IMR-90 (cell line): ENCODE results near the gene NR1D1. TPM values are rescaled to one million over a fixed set of nuclear protein-coding genes. Genes with fewer than 3 reads are reported as not detected.
A peak's percentile ranks its signal among the peaks of the same experiment; 100 is the strongest.

Experiments
- ATAC-seq: fragments of 200-7000 bp; cut with Tn5 transposase; 2 replicates; pipeline ENCODE4 v1.9.1; 2020; ENCODE audit warnings: low read depth, mild to moderate bottlenecking, moderate library complexity
- BruUV-seq: library from RNA; stranded (reverse); fragments of 400-500 nt; replicated peaks from 2 replicates; lab custom pipeline; 2021; lab: Mats Ljungman, UMichigan
- CTCF ChIA-PET: fragments of 300-600 bp; formaldehyde crosslinking; extraction: SDS; loops from one replicate; lab custom pipeline; 2021; ENCODE audit warnings: antibody characterized with exemption; lab: Yijun Ruan, JAX
- POLR2A ChIA-PET: fragments of 300-600 bp; sonication (Branson Sonifier 250); formaldehyde crosslinking; loops from one replicate; lab custom pipeline; 2022; ENCODE audit warnings: antibody characterized with exemption; ENCODE audit not compliant: unreplicated experiment; lab: Charles Lee
- DNase-seq: peaks from one replicate; pipeline ENCODE4 v3.0.0; 2013
- H2AFZ ChIP-seq: replicated peaks from 2 replicates; pipeline ENCODE3; 2013; ENCODE audit warnings: low read length, mild to moderate bottlenecking; ENCODE audit not compliant: poor library complexity
- H2AK5ac ChIP-seq: 2 replicates; pipeline ENCODE4 v1.6.1; 2013; ENCODE audit warnings: low read depth, low read length, inconsistent platforms
- H2AK9ac ChIP-seq: replicated peaks from 2 replicates; pipeline ENCODE3; 2013; ENCODE audit warnings: mild to moderate bottlenecking, low read depth, low read length, moderate library complexity; ENCODE audit not compliant: poor library complexity
- H2BK120ac ChIP-seq: 2 replicates; pipeline ENCODE4 v1.6.1; 2013; ENCODE audit warnings: low read depth, low read length, inconsistent platforms
- H2BK15ac ChIP-seq: 3 replicates; pipeline ENCODE4 v1.6.1; 2013; ENCODE audit warnings: low read depth, low read length, inconsistent platforms
- H2BK20ac ChIP-seq: 2 replicates; pipeline ENCODE4 v1.6.1; 2013; ENCODE audit warnings: low read depth, mild to moderate bottlenecking, inconsistent platforms, low read length, moderate library complexity
- H2BK5ac ChIP-seq: 2 replicates; pipeline ENCODE4 v1.6.1; 2013; ENCODE audit warnings: mild to moderate bottlenecking, low read depth, low read length, inconsistent platforms; ENCODE audit not compliant: poor library complexity, severe bottlenecking
- H3K14ac ChIP-seq: replicated peaks from 2 replicates; pipeline ENCODE4 v1.6.1; 2013; ENCODE audit warnings: low read depth, low read length, inconsistent platforms
- H3K18ac ChIP-seq: 2 replicates; pipeline ENCODE4 v1.6.1; 2013; ENCODE audit warnings: low read depth, low read length, control low read depth
- H3K23ac ChIP-seq: 2 replicates; pipeline ENCODE4 v1.6.1; 2013; ENCODE audit warnings: low read depth, low read length, inconsistent platforms
- H3K27ac ChIP-seq: 2 replicates; pipeline ENCODE4 v1.5.1; 2013; ENCODE audit warnings: mild to moderate bottlenecking, control low read depth, low read length; ENCODE audit not compliant: insufficient read depth
- H3K27me3 ChIP-seq: 2 replicates; pipeline ENCODE4 v1.6.1; 2013; ENCODE audit warnings: low read length; ENCODE audit not compliant: control insufficient read depth, insufficient read depth
- H3K36me3 ChIP-seq: 2 replicates; pipeline ENCODE4 v1.6.1; 2013; ENCODE audit warnings: low read length, mixed read lengths; ENCODE audit not compliant: control insufficient read depth, insufficient read depth
- H3K4ac ChIP-seq: 2 replicates; pipeline ENCODE4 v1.6.1; 2013; ENCODE audit warnings: low read depth, low read length, inconsistent platforms
- H3K4me1 ChIP-seq: 2 replicates; pipeline ENCODE4 v1.6.1; 2013; ENCODE audit warnings: low read length, mixed read lengths; ENCODE audit not compliant: control insufficient read depth, insufficient read depth
- H3K4me2 ChIP-seq: 2 replicates; pipeline ENCODE4 v1.6.1; 2013; ENCODE audit warnings: low read depth, mild to moderate bottlenecking, control low read depth, low read length, moderate library complexity
- H3K4me3 ChIP-seq: 2 replicates; pipeline ENCODE4 v1.5.1; 2013; ENCODE audit warnings: low read depth, mild to moderate bottlenecking, control low read depth, low read length, moderate library complexity; ENCODE audit not compliant: insufficient read depth
- H3K56ac ChIP-seq: 2 replicates; pipeline ENCODE4 v1.6.1; 2013; ENCODE audit warnings: low read length, inconsistent platforms; ENCODE audit not compliant: insufficient read depth; ENCODE audit errors: extremely low read depth
- H3K79me1 ChIP-seq, 2 experiments: 2 replicates each; pipeline ENCODE4 v1.6.1; 2013; ENCODE audit warnings: low read length in 2 of 2, inconsistent platforms in 1 of 2, low read depth in 1 of 2
- H3K9ac ChIP-seq: 2 replicates; pipeline ENCODE4 v1.6.1; 2013; ENCODE audit warnings: low read depth, low read length, control low read depth
- H3K9me1 ChIP-seq: 2 replicates; pipeline ENCODE4 v1.6.1; 2013; ENCODE audit warnings: low read length, inconsistent platforms; ENCODE audit not compliant: insufficient read depth
- H3K9me3 ChIP-seq: 2 replicates; pipeline ENCODE4 v1.6.1; 2013; ENCODE audit warnings: low read length; ENCODE audit not compliant: control insufficient read depth, insufficient read depth
- H4K20me1 ChIP-seq: 2 replicates; pipeline ENCODE4 v1.6.1; 2013; ENCODE audit warnings: low read length, inconsistent platforms; ENCODE audit not compliant: insufficient read depth
- H4K5ac ChIP-seq: 2 replicates; pipeline ENCODE4 v1.6.1; 2013; ENCODE audit warnings: mild to moderate bottlenecking, low read depth, low read length, control low read depth
- H4K8ac ChIP-seq, 2 experiments: 2 replicates each; pipeline ENCODE4 v1.6.1; 2013; ENCODE audit warnings: low read depth in 2 of 2, low read length in 2 of 2, control low read depth in 1 of 2, inconsistent platforms in 1 of 2
- H4K91ac ChIP-seq: 2 replicates; pipeline ENCODE4 v1.6.1; 2013; ENCODE audit warnings: low read depth, low read length, inconsistent platforms; ENCODE audit not compliant: insufficient read depth
- BHLHE40 ChIP-seq: fragments of 150-350 bp; IDR thresholded peaks from 2 replicates; pipeline ENCODE4 v1.6.1; 2016; ENCODE audit warnings: mild to moderate bottlenecking, low read depth, low read length
- CEBPB ChIP-seq: IDR thresholded peaks from 2 replicates; pipeline ENCODE4 v1.6.1; 2012; ENCODE audit warnings: low read depth, low read length, improper control_type of control experiment
- CHD1 ChIP-seq: IDR thresholded peaks from 2 replicates; pipeline ENCODE4 v1.6.1; 2012; ENCODE audit warnings: low read depth, low read length, improper control_type of control experiment
- CTCF ChIP-seq: conservative IDR thresholded peaks from 2 replicates; pipeline ENCODE4 v1.5.1; 2012; ENCODE audit warnings: mild to moderate bottlenecking, low read depth, low read length, improper control_type of control experiment
- FOS ChIP-seq: fragments of 150-350 bp; IDR thresholded peaks from 2 replicates; pipeline ENCODE4 v1.6.1; 2016; ENCODE audit warnings: low read depth, low read length
- MAFK ChIP-seq: IDR thresholded peaks from 2 replicates; pipeline ENCODE4 v1.6.1; 2012; ENCODE audit warnings: low read depth, low read length, improper control_type of control experiment
- MAZ ChIP-seq: IDR thresholded peaks from 2 replicates; pipeline ENCODE4 v1.6.1; 2012; ENCODE audit warnings: low read depth, mild to moderate bottlenecking, low read length, improper control_type of control experiment, moderate library complexity, borderline replicate concordance
- MXI1 ChIP-seq: IDR thresholded peaks from 2 replicates; pipeline ENCODE4 v1.6.1; 2012; ENCODE audit warnings: low read depth, mild to moderate bottlenecking, low read length, moderate library complexity, borderline replicate concordance
- NFE2L2 ChIP-seq: fragments of 150-350 bp; IDR thresholded peaks from 2 replicates; pipeline ENCODE4 v1.6.1; 2016; ENCODE audit warnings: low read depth, mild to moderate bottlenecking, low read length
- POLR2A ChIP-seq: IDR thresholded peaks from 2 replicates; pipeline ENCODE4 v1.6.1; 2012; ENCODE audit warnings: mild to moderate bottlenecking, low read depth, low read length
- RAD21 ChIP-seq: IDR thresholded peaks from 2 replicates; pipeline ENCODE4 v1.6.1; 2012; ENCODE audit warnings: low read length, improper control_type of control experiment
- RCOR1 ChIP-seq: IDR thresholded peaks from 2 replicates; pipeline ENCODE4 v1.6.1; 2012; ENCODE audit warnings: mild to moderate bottlenecking, low read length, improper control_type of control experiment; ENCODE audit not compliant: insufficient replicate concordance
- RFX5 ChIP-seq: IDR thresholded peaks from 2 replicates; pipeline ENCODE4 v1.8.0; 2012; ENCODE audit warnings: low read depth, mild to moderate bottlenecking, low read length, moderate library complexity
- SMC3 ChIP-seq: fragments of 150-350 bp; IDR thresholded peaks from 2 replicates; pipeline ENCODE4 v1.6.1; 2016; ENCODE audit warnings: low read depth, mild to moderate bottlenecking, antibody characterized with exemption, low read length, moderate library complexity
- WGBS, 2 experiments: methylation state at CpG; one replicate each; pipeline versions ENCODE4 v1.1.5 to v1.1.7; 2013; ENCODE audit warnings: missing lambda C conversion rate in 2 of 2; ENCODE audit not compliant: insufficient read length in 1 of 2; ENCODE audit errors: extremely low coverage in 2 of 2; 5-methylcytosine and 5-hydroxymethylcytosine counted together
- dilution Hi-C: fragments of 300-500 bp; cut with HindIII; formaldehyde crosslinking; loops from one replicate; pipeline ENCODE4 v1.14.3; 2018; ENCODE audit warnings: low sequenced_read_pairs; ENCODE audit not compliant: unreplicated experiment
- in situ Hi-C: fragments of 300-500 bp; cut with MboI; formaldehyde crosslinking; loops from 3 replicates; pipeline ENCODE4 v1.14.3; 2019; ENCODE audit warnings: low sequenced_read_pairs, inconsistent platforms, mixed read lengths
- intact Hi-C: fragments of 100-400 bp; cut with micrococcal nuclease; formaldehyde crosslinking; loops from 2 replicates; pipeline ENCODE4 v1.10.0; 2022
- polyA plus RNA-seq, 3 experiments: library from polyadenylated mRNA; depleted of rRNA; stranded (reverse); fragments of >200 nt; gene quantifications; 2 replicates each; pipeline ENCODE4 v1.2.3, GENCODE V29; 2012; ENCODE audit warnings: low replicate concordance in 1 of 3
- total RNA-seq: library from RNA; depleted of rRNA; stranded (reverse); fragments of >200 nt; gene quantifications from 2 replicates; pipeline ENCODE4 v1.2.3, GENCODE V29; 2012
- TF ChIP-seq, protein P1 (sequence below): fragments of 150-350 bp; IDR thresholded peaks from 2 replicates; pipeline ENCODE4 v1.6.1; 2017; ENCODE audit warnings: mild to moderate bottlenecking, antibody characterized with exemption, low read length, low read depth
- TF ChIP-seq, protein P2 (sequence below): fragments of 150-350 bp; IDR thresholded peaks from 2 replicates; pipeline ENCODE4 v1.6.1; 2016; ENCODE audit warnings: low read depth, mild to moderate bottlenecking, low read length, moderate library complexity, borderline replicate concordance

Gene NR1D1
- total and polyA plus RNA-seq, 2 of the 4 experiments (the other 2 are of a cell fraction): 0.36 to 7.2 TPM

DNA sequence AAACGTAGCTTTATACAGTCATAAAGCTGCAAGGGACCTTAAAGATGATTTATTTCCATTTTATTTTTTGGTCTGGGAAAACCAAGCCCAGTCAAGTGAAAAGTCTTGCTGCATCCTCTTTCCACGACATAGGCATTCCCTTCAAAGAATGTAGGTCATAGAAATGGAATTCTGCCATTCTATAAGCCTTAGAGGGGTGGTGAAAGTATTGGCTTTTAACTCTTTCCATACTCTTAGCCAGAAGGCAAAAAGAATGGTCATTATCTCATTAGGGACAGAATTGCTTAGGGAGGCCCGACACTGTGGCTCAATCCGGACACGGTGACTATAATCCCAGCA, 13.5 kb upstream of the NR1D1 start:
- peak overlapping the region; percentile 81 for H2BK120ac ChIP-seq
- H3K9me3 ChIP-seq: no peaks in the 10 kb centered on the region
- peak overlapping the region; percentile 74 for H2BK20ac ChIP-seq
- peaks cover 33% of the 10 kb centered on the region for H3K4me1 ChIP-seq
- peak overlapping the region; percentile 90 for H3K27ac ChIP-seq
- peak overlapping the region; percentile 89 for H3K23ac ChIP-seq
- peak overlapping the region; percentile 66 for H4K5ac ChIP-seq
- peaks cover 0 to 38% of the 10 kb centered on the region in 2 experiments; a peak in 2 of 4 replicates for H3K79me1 ChIP-seq
- H2AK9ac ChIP-seq: peak overlapping the region; percentile 89
- intact Hi-C loops: loop anchor here (1.0 to 2.0 kb wide), 4 partner anchors 8 to 177 kb away; partner anchors contain the start of gene CASC3
- TF ChIP-seq FOS (no peak), POLR2A (no peak), SMC3 (no peak), RAD21 (no peak), CHD1 (no peak), MAFK (no peak), NFE2L2 (no peak), RCOR1 (no peak), RFX5 (no peak), BHLHE40 (no peak), MAZ (no peak), CEBPB (no peak), CTCF (no peak), MXI1 (no peak)
- TF ChIP-seq, protein P1, sequence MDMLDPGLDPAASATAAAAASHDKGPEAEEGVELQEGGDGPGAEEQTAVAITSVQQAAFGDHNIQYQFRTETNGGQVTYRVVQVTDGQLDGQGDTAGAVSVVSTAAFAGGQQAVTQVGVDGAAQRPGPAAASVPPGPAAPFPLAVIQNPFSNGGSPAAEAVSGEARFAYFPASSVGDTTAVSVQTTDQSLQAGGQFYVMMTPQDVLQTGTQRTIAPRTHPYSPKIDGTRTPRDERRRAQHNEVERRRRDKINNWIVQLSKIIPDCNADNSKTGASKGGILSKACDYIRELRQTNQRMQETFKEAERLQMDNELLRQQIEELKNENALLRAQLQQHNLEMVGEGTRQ: no peak
- TF ChIP-seq, protein P2, sequence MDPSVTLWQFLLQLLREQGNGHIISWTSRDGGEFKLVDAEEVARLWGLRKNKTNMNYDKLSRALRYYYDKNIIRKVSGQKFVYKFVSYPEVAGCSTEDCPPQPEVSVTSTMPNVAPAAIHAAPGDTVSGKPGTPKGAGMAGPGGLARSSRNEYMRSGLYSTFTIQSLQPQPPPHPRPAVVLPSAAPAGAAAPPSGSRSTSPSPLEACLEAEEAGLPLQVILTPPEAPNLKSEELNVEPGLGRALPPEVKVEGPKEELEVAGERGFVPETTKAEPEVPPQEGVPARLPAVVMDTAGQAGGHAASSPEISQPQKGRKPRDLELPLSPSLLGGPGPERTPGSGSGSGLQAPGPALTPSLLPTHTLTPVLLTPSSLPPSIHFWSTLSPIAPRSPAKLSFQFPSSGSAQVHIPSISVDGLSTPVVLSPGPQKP: no peak
- POLR2A ChIA-PET: interaction anchor here (0.9 to 1.3 kb wide), 2 partner anchors 10 to 11 kb away, joined by 3 to 5 read pairs; no protein-coding TSS in a partner anchor
- H3K9ac ChIP-seq: peak overlapping the region; percentile 71; the same call in 1 of the 2 replicates
- H4K8ac ChIP-seq: peak overlapping the region; percentile 80 to 92
- H2BK5ac ChIP-seq: peak overlapping the region; percentile 78
- dilution Hi-C loops: no loop called here
- peak overlapping the region; percentile 43; the same call in 1 of the 2 replicates for H3K18ac ChIP-seq
- no TSS peak for BruUV-seq
- in situ Hi-C loops: no loop called here
- WGBS, 2 experiments: 60% methylated on average over 3 of the region's 5 CpGs; no CpG with 5 or more reads in 1 of the 2 experiments
- ATAC-seq (no peak), DNase-seq (peak; percentile 56)
- no peak overlapping the region; the same call in 1 of the 2 replicates for H3K4me3 ChIP-seq
- H3K4ac ChIP-seq: peak overlapping the region; percentile 95
- peak overlapping the region; percentile 86 for H3K14ac ChIP-seq
- no peaks in the 10 kb centered on the region for H3K27me3 ChIP-seq
- H2BK15ac ChIP-seq: peak overlapping the region; percentile 77; the same call in 2 of the 3 replicates
- no peaks in the 10 kb centered on the region for H3K36me3 ChIP-seq
- CTCF ChIA-PET: interaction anchor here (0.8 to 2.9 kb wide), 11 partner anchors 10 to 170 kb away, joined by 3 to 25 read pairs (median 5); no protein-coding TSS in a partner anchor
- H3K9me1 ChIP-seq: peaks cover 12% of the 10 kb centered on the region; the same call in 1 of the 2 replicates
- peak overlapping the region; percentile 76 for H2AFZ ChIP-seq
- peaks cover 5% of the 10 kb centered on the region; the same call in 1 of the 2 replicates for H4K20me1 ChIP-seq
- H2AK5ac ChIP-seq: peak overlapping the region; percentile 94
- peak overlapping the region; percentile 88 for H3K56ac ChIP-seq
- H3K4me2 ChIP-seq: peak overlapping the region; percentile 67
- H4K91ac ChIP-seq: peak overlapping the region; percentile 93
